ENCODE data around the gene MRPL33.

Gene MRPL33

GRCh38 chr2:27771548-27772335 is at the start of gene MRPL33:
Gene MRPL33, plus strand, starts transcription at chr2:27771719. Its CDS starts 59 bp downstream, at chr2:27771778.
- DNase-seq: peak; percentile 95

- DNase-seq: no peak
Observed at GRCh38 chr2:27721884-27722485, 49.5 kb upstream of the MRPL33 start.

GRCh38 chr2:27723372-27724144 is 48.0 kb upstream of the MRPL33 start:
- peak; percentile 72 for DNase-seq

- DNase-seq: no peak
Observed at GRCh38 chr2:27724191-27724590, 47.3 kb upstream of the MRPL33 start.

- DNase-seq: no peak
Observed at GRCh38 chr2:27724905-27725701, 46.4 kb upstream of the MRPL33 start.

GRCh38 chr2:27727257-27727656 is 44.3 kb upstream of the MRPL33 start:
- DNase-seq: no peak

GRCh38 chr2:27728081-27728858 is 43.2 kb upstream of the MRPL33 start:
- no peak for DNase-seq

GRCh38 chr2:27729198-27729597 is 42.3 kb upstream of the MRPL33 start:
- DNase-seq: no peak

- no peak for DNase-seq
Observed at GRCh38 chr2:27729614-27730013, 41.9 kb upstream of the MRPL33 start.

- no peak for DNase-seq
Observed at GRCh38 chr2:27730261-27730662, 41.3 kb upstream of the MRPL33 start.

GRCh38 chr2:27730980-27731691 is 40.4 kb upstream of the MRPL33 start:
- no peak for DNase-seq

- DNase-seq: no peak
Observed at GRCh38 chr2:27734305-27734704, 37.2 kb upstream of the MRPL33 start.

GRCh38 chr2:27735263-27735904 is 36.1 kb upstream of the MRPL33 start:
- peak; percentile 87 for DNase-seq

GRCh38 chr2:27736031-27736889 is 35.3 kb upstream of the MRPL33 start:
- DNase-seq: no peak

GRCh38 chr2:27736890-27737204 is 34.7 kb upstream of the MRPL33 start:
- no peak for DNase-seq

GRCh38 chr2:27737676-27738348 is 33.7 kb upstream of the MRPL33 start:
- no peak for DNase-seq

GRCh38 chr2:27738349-27739057 is 33.0 kb upstream of the MRPL33 start:
- no peak for DNase-seq

GRCh38 chr2:27739058-27739373 is 32.5 kb upstream of the MRPL33 start:
- DNase-seq: no peak

GRCh38 chr2:27741673-27742072 is 29.8 kb upstream of the MRPL33 start:
- DNase-seq: no peak
